ENCODE measurements around the gene MAGI1.

The MAGI1 gene

GRCh38 chr3:65322910-65323309 is 715.8 kb downstream of the MAGI1 start:
- Histone ChIP-seq H3K79me2 (ENCODE audit: insufficient read depth, low read length) (no peaks in the 10 kb centered on the region), H3K36me3 (ENCODE audit: insufficient read depth, low read length) (no peaks in the 10 kb centered on the region), H3K9me3 (ENCODE audit: insufficient read depth, low read depth, low read length) (no peaks in the 10 kb centered on the region), H3K9me2 (replicated peaks; ENCODE audit: low read depth, low read length) (no peaks in the 10 kb centered on the region), H3K27me3 (ENCODE audit: insufficient read depth, low read length, poor library complexity, severe bottlenecking) (no peaks in the 10 kb centered on the region), H4K20me1 (ENCODE audit: insufficient read depth, low read length, poor library complexity, severe bottlenecking) (no peaks in the 10 kb centered on the region), H3K4me2 (ENCODE audit: low read depth, low read length, poor library complexity, severe bottlenecking) (no peak overlapping the region), H3K9ac (ENCODE audit: low read depth, low read length, poor library complexity, severe bottlenecking) (no peak overlapping the region), H3F3A (ENCODE audit: low read depth) (no peaks in the 10 kb centered on the region), H2AFZ (ENCODE audit: low read length) (no peak overlapping the region), H3K4me1 (ENCODE audit: insufficient read depth, low read length, poor library complexity, severe bottlenecking) (no peaks in the 10 kb centered on the region), H3K4me3 (ENCODE audit: low read length, poor library complexity, severe bottlenecking) (no peak overlapping the region)
- TF ChIP-seq, protein P1, sequence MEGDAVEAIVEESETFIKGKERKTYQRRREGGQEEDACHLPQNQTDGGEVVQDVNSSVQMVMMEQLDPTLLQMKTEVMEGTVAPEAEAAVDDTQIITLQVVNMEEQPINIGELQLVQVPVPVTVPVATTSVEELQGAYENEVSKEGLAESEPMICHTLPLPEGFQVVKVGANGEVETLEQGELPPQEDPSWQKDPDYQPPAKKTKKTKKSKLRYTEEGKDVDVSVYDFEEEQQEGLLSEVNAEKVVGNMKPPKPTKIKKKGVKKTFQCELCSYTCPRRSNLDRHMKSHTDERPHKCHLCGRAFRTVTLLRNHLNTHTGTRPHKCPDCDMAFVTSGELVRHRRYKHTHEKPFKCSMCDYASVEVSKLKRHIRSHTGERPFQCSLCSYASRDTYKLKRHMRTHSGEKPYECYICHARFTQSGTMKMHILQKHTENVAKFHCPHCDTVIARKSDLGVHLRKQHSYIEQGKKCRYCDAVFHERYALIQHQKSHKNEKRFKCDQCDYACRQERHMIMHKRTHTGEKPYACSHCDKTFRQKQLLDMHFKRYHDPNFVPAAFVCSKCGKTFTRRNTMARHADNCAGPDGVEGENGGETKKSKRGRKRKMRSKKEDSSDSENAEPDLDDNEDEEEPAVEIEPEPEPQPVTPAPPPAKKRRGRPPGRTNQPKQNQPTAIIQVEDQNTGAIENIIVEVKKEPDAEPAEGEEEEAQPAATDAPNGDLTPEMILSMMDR (conservative IDR thresholded peaks at IDR 0.05; ENCODE audit: low read length) = no peak
- no peak for TF ChIP-seq EZH2phosphoT487 (IDR thresholded peaks at IDR 0.05; ENCODE audit: borderline replicate concordance)

GRCh38 chr3:65318231-65318630 is 720.5 kb downstream of the MAGI1 start:
- no peak overlapping the region for H3K9ac ChIP-seq (ENCODE audit: low read depth, low read length, poor library complexity, severe bottlenecking)
- H3K9me3 ChIP-seq (ENCODE audit: insufficient read depth, low read depth, low read length) = no peaks in the 10 kb centered on the region
- no peaks in the 10 kb centered on the region for H3K79me2 ChIP-seq (ENCODE audit: insufficient read depth, low read length)
- no peaks in the 10 kb centered on the region for H3K9me2 ChIP-seq (replicated peaks; ENCODE audit: low read depth, low read length)
- no peaks in the 10 kb centered on the region for H3F3A ChIP-seq (ENCODE audit: low read depth)
- no peak overlapping the region for H3K4me2 ChIP-seq (ENCODE audit: low read depth, low read length, poor library complexity, severe bottlenecking)
- H3K36me3 ChIP-seq (ENCODE audit: insufficient read depth, low read length) = no peaks in the 10 kb centered on the region
- H2AFZ ChIP-seq (ENCODE audit: low read length) = no peak overlapping the region
- H3K27me3 ChIP-seq (ENCODE audit: insufficient read depth, low read length, poor library complexity, severe bottlenecking) = no peaks in the 10 kb centered on the region
- H3K4me3 ChIP-seq (ENCODE audit: low read length, poor library complexity, severe bottlenecking) = no peak overlapping the region
- TF ChIP-seq, protein P1 (conservative IDR thresholded peaks at IDR 0.05; ENCODE audit: low read length) = no peak
- no peak for TF ChIP-seq EZH2phosphoT487 (IDR thresholded peaks at IDR 0.05; ENCODE audit: borderline replicate concordance)
- H3K4me1 ChIP-seq (ENCODE audit: insufficient read depth, low read length, poor library complexity, severe bottlenecking) = no peaks in the 10 kb centered on the region
- no peaks in the 10 kb centered on the region for H4K20me1 ChIP-seq (ENCODE audit: insufficient read depth, low read length, poor library complexity, severe bottlenecking)

DNA sequence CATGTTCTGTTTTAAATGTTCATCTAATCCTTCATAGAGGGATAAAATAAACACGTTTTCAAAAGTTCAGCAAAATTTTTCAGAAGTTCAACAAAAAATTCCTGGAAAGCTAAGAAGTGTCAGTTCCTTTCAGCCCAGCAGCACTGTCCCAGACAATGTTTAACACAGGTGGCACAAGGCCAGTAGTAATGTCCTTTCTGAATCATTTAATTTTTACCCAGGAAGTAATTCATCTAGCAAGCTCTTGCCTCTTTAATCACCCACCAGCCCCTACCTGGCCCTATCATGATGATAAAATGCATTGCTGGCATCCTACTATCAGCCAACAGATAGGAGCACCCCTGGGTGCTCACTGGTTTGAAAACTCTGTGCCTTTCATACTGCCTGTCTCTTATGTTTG is 723.8 kb downstream of the MAGI1 start:
- no peak overlapping the region for H3K4me2 ChIP-seq (ENCODE audit: low read depth, low read length, poor library complexity, severe bottlenecking)
- H2AFZ ChIP-seq (ENCODE audit: low read length) = no peak overlapping the region
- H3K79me2 ChIP-seq (ENCODE audit: insufficient read depth, low read length) = no peaks in the 10 kb centered on the region
- no peaks in the 10 kb centered on the region for H4K20me1 ChIP-seq (ENCODE audit: insufficient read depth, low read length, poor library complexity, severe bottlenecking)
- H3F3A ChIP-seq (ENCODE audit: low read depth) = no peaks in the 10 kb centered on the region
- TF ChIP-seq, protein P1 (conservative IDR thresholded peaks at IDR 0.05; ENCODE audit: low read length) = no peak
- TF ChIP-seq EZH2phosphoT487 (IDR thresholded peaks at IDR 0.05; ENCODE audit: borderline replicate concordance) = no peak
- H3K9ac ChIP-seq (ENCODE audit: low read depth, low read length, poor library complexity, severe bottlenecking) = no peak overlapping the region
- no peaks in the 10 kb centered on the region for H3K27me3 ChIP-seq (ENCODE audit: insufficient read depth, low read length, poor library complexity, severe bottlenecking)
- no peaks in the 10 kb centered on the region for H3K4me1 ChIP-seq (ENCODE audit: insufficient read depth, low read length, poor library complexity, severe bottlenecking)
- H3K36me3 ChIP-seq (ENCODE audit: insufficient read depth, low read length) = no peaks in the 10 kb centered on the region
- H3K9me2 ChIP-seq (replicated peaks; ENCODE audit: low read depth, low read length) = no peaks in the 10 kb centered on the region
- H3K9me3 ChIP-seq (ENCODE audit: insufficient read depth, low read depth, low read length) = no peaks in the 10 kb centered on the region
- no peak overlapping the region for H3K4me3 ChIP-seq (ENCODE audit: low read length, poor library complexity, severe bottlenecking)

Measured in Loucy (cell line).